ENCODE measurements around the gene ARHGAP23.

GRCh38 chr17:38403491-38403890, 24.8 kb upstream of the ARHGAP23 start:
- TF ChIP-seq, protein P1, sequence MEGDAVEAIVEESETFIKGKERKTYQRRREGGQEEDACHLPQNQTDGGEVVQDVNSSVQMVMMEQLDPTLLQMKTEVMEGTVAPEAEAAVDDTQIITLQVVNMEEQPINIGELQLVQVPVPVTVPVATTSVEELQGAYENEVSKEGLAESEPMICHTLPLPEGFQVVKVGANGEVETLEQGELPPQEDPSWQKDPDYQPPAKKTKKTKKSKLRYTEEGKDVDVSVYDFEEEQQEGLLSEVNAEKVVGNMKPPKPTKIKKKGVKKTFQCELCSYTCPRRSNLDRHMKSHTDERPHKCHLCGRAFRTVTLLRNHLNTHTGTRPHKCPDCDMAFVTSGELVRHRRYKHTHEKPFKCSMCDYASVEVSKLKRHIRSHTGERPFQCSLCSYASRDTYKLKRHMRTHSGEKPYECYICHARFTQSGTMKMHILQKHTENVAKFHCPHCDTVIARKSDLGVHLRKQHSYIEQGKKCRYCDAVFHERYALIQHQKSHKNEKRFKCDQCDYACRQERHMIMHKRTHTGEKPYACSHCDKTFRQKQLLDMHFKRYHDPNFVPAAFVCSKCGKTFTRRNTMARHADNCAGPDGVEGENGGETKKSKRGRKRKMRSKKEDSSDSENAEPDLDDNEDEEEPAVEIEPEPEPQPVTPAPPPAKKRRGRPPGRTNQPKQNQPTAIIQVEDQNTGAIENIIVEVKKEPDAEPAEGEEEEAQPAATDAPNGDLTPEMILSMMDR (IDR thresholded peaks at IDR 0.05), result no peak
- TF ChIP-seq POLR2A (IDR thresholded peaks at IDR 0.05), result no peak
